Tibial nerve (tissue), 4 donors: ENCODE data around the gene GLRX2.

ENCODE experiments used
- EP300 ChIP-seq, 2 donors: sonication (generic); formaldehyde crosslinking; IDR thresholded peaks; one replicate each; pipeline ENCODE4 v1.6.1; 2017; ENCODE audit warnings: antibody characterized with exemption in 2 of 2, mild to moderate bottlenecking in 1 of 2
- POLR2A ChIP-seq, 2 donors: fragments of 450-650 bp; IDR thresholded peaks; one replicate each; pipeline ENCODE4 v1.6.1; 2017; ENCODE audit warnings: antibody characterized with exemption in 2 of 2, mild to moderate bottlenecking in 2 of 2, moderate library complexity in 2 of 2
- TF ChIP-seq, protein P1 (sequence below), 5 experiments: fragments of 200-600 bp in 3 of 5; fragments of 450-650 bp in 2 of 5; sonication (generic) in 3 of 5; IDR thresholded peaks; one replicate each; pipeline ENCODE4 v1.5.1; 2016 to 2019; ENCODE audit warnings: antibody characterized with exemption in 5 of 5, mild to moderate bottlenecking in 3 of 5, moderate library complexity in 2 of 5

DNA sequence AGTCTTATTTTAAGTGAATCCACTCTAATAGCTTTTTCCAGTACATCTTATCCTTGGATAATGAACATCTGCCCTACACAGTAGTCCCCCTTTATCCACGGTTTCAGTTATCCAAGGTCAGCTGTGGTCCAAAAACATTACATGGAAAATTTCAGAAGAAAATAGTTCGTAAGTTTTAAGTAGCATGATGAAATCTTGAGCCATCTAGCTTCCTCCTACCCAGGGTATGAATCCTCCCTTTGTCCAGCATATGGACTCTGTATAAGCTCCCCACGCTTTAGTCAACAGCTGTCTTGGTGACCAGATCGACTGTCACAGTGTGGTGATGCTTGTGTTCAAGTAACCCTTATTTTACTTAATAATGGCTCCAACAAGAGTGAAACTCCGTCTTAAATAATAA lies 2.6 kb downstream of the GLRX2 start:
- TF ChIP-seq, protein P1, sequence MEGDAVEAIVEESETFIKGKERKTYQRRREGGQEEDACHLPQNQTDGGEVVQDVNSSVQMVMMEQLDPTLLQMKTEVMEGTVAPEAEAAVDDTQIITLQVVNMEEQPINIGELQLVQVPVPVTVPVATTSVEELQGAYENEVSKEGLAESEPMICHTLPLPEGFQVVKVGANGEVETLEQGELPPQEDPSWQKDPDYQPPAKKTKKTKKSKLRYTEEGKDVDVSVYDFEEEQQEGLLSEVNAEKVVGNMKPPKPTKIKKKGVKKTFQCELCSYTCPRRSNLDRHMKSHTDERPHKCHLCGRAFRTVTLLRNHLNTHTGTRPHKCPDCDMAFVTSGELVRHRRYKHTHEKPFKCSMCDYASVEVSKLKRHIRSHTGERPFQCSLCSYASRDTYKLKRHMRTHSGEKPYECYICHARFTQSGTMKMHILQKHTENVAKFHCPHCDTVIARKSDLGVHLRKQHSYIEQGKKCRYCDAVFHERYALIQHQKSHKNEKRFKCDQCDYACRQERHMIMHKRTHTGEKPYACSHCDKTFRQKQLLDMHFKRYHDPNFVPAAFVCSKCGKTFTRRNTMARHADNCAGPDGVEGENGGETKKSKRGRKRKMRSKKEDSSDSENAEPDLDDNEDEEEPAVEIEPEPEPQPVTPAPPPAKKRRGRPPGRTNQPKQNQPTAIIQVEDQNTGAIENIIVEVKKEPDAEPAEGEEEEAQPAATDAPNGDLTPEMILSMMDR (IDR thresholded peaks at IDR 0.05) = no peak
- no peak for TF ChIP-seq POLR2A (IDR thresholded peaks at IDR 0.05)
- TF ChIP-seq EP300 (IDR thresholded peaks at IDR 0.05) = no peak
